HT-29 (cell line): ENCODE measurements around the gene GAREM1. TPM values are rescaled to one million over a fixed set of nuclear protein-coding genes. Genes with fewer than 3 reads are reported as not detected.
"Not testable (repeated sequence)": the region's sequence is repeated elsewhere in the genome, so short reads cannot be mapped to it uniquely, and the experiment has no call there.

Source experiments
- DNase-seq: peaks from one replicate; pipeline ENCODE4 v3.0.0-alpha.2; 2015; ENCODE audit warnings: low spot score
- total RNA-seq: library from RNA; depleted of rRNA; stranded (reverse); fragments of >200 nt; shearing (Covaris generic); gene quantifications from 2 replicates; pipeline ENCODE4 v1.2.3, GENCODE V29; 2014

The GAREM1 gene
- total RNA-seq, 1 experiment from 2014 or later, result 5.0 TPM

DNA sequence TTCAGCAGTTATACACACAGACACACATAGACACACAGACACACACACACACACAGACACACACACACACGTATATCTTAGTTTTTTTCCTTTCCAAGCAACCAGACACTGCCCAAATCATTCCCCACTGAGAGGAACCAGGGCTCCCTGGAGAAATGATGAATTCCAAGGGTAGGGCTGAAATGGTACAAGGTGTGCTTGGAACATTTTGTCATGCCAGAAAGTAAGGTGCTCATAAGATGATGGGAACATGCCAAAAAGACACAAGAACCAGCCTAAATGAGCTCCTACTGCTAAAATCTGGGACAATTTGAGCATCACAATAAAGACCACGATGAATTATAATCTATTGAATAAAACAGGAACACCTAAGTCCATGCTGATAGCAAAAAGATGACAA, 177.6 kb downstream of the GAREM1 start:
- DNase-seq, result no peak

GRCh38 chr18:32291623-32292022, 179.1 kb downstream of the GAREM1 start:
- not testable (repeated sequence) for DNase-seq

- no peak for DNase-seq
Observed at GRCh38 chr18:32290810-32291209, 179.9 kb downstream of the GAREM1 start.

DNA sequence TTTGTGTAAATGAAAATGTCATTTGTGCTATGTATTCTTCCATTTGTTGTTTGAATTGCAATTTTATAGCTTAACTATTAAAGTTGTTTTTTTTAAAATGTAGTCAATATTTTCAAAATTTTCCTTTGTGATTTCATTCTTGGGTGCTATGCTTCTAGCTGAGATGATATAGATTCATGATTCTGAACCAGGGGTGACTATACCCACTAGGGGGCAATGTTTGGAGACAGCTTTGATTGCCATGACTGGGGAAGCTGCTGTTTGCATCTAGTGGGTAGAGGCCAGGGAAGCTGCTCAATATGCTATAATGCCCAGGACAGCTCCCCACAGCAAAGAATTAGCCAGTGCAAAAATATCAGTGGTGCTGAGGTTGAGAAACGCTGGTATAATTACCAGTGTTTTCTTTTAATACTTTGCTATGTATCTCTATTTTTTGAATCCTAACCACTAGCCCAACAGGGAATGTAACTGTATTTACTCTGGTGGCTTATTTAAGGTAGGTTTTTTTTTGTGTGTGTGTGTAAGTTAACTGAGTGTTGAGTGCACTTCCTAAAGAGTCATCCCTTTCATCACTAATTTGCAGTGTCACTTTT, 181.1 kb downstream of the GAREM1 start:
- peak; percentile 81 for DNase-seq

- DNase-seq, result no peak
Observed at GRCh38 chr18:32287873-32288272, 182.8 kb downstream of the GAREM1 start.

GRCh38 chr18:32287249-32287648, 183.4 kb downstream of the GAREM1 start:
- no peak for DNase-seq

GRCh38 chr18:32286749-32287148, 183.9 kb downstream of the GAREM1 start:
- no peak for DNase-seq

DNA sequence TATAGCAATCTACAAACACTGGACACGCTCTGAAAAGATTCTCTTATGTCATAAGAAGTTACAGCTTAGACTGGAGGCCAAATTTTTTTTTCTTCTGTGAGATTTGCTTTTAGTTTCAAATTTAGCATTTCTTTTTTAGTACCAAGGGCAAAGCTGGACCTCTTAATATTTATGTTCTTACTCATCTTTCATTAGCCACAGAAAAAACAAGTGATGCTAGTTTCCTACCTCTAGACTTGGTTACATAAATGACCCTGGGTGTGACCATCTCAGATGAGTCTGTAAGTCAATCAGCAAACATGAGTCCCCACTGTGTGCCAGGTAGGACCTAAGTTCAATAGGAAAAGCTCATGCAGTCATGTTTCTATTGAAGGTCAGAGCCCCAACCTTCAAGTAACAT, 186.4 kb downstream of the GAREM1 start:
- DNase-seq, result no peak

- no peak for DNase-seq
Observed at GRCh38 chr18:32280911-32281310, 189.8 kb downstream of the GAREM1 start.

DNA sequence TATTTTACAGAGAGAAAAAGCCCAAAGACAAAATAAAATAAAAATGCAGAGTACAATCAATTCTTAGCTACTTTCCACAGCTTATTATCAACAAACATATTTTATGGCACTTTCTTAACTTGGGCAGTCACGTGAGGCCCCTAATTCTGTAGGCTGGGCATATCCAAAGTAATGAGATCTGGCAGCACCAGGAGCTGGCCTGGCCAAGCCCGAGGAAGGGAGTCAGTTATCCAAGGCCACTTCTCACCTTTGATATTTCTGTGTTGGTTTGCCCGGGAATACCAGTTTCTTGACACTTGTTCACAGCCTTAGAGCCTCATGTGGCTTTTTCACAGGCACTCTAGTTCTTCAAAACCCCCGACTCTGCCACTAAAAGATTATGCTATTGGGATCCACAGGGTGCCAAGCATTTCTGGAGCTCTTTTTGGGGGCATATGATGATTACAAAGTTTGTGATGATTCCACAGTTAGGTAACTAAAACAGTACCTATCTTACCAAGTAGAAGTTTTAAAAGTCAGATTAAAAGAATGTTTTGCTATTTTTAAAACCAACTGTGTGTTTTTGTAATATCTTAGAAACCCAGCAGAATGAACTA, 190.4 kb downstream of the GAREM1 start:
- DNase-seq, result no peak

- DNase-seq, result no peak
Observed at GRCh38 chr18:32278177-32278799, 192.4 kb downstream of the GAREM1 start.

- no peak for DNase-seq
Observed at GRCh38 chr18:32277549-32277948, 193.1 kb downstream of the GAREM1 start.

DNA sequence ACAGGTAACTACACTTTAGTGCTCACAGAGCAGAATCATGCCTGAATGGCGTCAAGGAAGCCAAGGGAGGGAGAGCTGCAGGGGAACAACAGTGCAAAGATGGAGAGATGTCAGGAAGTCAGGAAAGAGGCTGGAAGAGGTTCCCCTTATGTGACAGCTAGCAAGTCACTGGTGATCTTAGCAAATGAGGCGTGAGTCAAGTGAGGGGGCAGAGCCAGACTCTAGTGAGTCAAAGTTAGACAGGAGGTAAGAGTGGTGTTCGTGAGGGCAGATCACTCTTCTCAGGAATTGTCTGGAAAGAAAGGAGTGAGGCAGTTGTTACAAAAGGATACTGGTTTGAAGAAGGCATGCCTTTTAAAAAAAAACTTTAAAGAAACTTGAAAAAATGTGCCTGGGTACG, 193.8 kb downstream of the GAREM1 start:
- no peak for DNase-seq

GRCh38 chr18:32276256-32276655, 194.4 kb downstream of the GAREM1 start:
- no peak for DNase-seq

DNA sequence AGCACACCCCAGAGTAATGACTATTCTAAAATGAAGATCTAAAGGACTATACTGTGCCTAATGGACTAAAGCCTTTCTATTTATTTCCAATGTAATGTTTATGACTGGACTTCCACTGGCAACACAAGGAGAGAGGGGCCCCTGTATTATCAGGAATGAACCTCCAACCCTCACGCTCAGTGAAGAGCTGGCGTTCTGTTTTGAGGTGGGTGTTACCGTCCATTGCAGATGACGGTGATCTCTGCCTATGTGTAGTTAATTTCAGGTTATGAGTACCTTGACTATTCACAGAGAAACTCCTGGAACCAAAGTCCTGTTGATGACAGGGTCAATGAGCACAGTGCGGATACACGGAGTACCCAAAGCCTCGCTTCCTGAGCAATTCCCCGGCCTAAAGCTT, 195.5 kb downstream of the GAREM1 start:
- no peak for DNase-seq

DNA sequence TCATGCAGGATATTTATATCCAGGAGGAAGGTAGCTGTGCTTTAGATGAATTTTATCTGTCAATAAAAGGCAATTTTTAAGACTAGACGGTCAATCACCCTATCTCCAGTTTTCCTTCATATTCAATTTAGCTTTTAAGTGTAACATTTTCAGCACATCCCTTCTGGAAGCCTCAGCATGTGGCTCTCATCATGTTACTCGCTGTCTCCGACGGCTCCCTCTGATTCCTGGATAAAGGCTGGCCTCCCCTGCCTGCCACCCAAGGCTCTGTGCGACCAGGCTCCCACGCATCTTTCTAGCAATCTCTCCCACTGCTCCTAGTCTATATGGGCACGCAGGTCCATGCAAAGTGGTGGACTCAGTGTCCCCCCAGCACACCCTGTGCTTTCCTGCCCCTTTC, 196.4 kb downstream of the GAREM1 start:
- DNase-seq, result no peak

GRCh38 chr18:32271672-32272208, 198.9 kb downstream of the GAREM1 start:
- peak; percentile 39 for DNase-seq

- no peak for DNase-seq
Observed at GRCh38 chr18:32270341-32270740, 200.3 kb downstream of the GAREM1 start.

DNA sequence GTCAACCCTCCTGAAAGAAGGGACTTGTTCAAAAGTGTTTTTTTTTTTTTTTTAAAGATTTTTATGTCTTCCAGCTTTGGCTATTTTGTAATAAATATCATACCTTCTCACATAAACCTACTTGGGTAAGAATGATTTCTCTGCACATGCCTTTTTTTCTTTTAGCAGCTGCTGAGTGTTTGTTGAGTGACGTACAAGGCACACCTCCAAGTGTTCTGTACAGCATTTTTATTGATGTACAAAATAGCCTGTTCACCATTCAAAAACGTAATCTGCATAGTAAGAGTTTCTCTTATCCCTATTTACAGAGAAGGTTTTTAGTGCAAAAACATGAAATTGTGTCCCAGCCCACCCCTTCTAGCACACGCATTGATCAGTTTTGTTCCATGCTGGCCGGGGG, 203.2 kb downstream of the GAREM1 start:
- DNase-seq, result no peak

- no peak for DNase-seq
Observed at GRCh38 chr18:32264401-32264800, 206.3 kb downstream of the GAREM1 start.

DNA sequence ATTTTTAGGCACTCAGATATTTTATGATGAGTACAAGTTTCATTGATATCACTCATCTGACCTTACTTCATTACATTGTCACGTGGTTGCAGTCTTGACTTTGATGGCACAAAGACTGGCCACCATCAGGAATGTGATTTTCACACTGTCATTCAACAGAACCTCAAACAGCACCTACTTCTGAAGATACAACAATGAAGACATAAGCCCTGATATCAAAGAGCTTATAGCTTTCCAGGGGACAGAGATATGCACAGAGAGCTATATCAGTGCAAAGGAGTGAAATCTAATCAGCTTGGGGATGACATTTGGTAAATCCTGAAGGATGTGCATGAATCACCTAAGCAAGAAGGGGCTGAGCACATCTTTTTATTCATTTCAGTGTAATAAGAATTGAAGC, 208.6 kb downstream of the GAREM1 start:
- no peak for DNase-seq

DNA sequence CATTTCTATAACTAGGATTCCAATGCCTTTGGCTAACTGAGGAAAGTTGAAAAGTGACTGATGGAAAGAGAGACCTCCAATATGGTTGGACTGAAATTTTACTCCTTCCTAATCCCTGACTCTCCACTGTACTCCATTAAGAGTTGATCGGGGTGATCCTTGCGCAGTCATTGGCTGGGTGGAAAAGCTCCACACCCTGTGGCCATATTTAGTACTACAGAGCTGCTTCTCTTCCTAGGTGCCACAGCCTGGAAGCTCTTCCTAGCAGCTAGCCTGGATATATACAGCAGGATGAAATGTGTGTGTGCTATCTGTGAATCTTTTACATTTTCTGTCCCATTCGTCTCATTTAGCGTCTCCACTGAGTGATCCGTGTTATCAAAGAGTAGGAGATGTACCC, 209.7 kb downstream of the GAREM1 start:
- peak; percentile 2 for DNase-seq

DNA sequence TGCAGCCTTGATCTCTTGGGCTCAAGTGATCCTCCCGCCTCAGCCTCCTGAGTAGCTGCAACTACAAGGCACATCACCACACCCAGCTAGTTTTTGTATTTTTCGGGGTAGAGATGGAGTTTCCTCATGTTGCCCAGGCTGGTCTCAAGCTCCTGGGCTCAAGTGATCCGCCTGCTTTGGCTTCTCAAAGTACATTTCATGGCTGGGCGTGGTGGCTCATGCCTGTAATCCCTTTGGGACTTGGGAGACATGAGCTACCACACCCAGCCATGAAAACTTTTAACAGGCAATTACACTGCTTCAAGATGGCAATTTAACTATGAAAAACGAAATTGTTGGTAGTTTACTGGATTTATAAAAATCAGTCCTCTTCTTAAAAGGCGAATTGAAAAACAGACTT, 211.1 kb downstream of the GAREM1 start:
- DNase-seq, result no peak
